Brain pericyte (primary cell): ENCODE data around the gene SV2B.

Experiments
- DNase-seq: peaks from one replicate; pipeline ENCODE4 v3.0.0-alpha.2; 2012; ENCODE audit warnings: low read depth, low spot score

The SV2B gene

DNA sequence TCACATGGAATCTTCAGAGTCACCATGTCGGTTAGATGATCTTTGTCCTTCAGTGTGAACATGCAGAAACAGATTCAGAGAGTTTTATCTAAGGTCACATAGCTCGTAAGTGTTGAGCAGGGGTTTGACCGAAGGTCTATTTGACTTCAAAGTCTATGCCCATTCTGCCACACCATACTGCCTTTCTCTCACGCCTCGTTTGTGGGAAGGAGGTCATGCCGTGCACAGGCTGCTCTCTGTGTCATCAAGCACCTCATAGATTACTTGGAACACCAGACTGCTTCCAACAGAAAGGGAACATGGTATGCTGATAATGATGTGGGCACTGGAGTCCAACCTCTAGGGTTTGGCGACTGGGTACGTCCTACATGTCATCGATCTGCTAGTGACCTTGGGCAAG, 128.8 kb downstream of the SV2B start:
- DNase-seq, result no peak

- no peak for DNase-seq
Measured at GRCh38 chr15:91231703-91232102, 131.6 kb downstream of the SV2B start.

DNA sequence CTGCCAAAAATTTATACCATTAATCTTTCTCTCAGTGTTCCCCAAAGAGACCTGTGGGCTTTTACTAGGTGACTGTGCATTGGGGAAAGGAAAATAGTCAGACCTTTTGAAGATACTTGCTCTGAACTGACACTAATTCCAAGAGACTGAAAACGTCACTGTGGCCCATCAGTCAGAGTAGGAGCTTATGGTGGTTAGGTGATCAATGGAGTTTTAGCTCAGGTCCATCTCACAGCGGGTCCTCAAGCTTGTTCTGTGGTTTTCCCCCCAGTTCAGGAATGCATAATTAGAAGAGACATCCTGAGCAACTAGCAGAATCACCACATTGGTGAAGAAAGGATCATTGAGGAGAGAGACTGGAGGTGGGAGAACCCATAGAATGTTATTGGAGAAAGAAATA, 134.7 kb downstream of the SV2B start:
- DNase-seq, result no peak

DNA sequence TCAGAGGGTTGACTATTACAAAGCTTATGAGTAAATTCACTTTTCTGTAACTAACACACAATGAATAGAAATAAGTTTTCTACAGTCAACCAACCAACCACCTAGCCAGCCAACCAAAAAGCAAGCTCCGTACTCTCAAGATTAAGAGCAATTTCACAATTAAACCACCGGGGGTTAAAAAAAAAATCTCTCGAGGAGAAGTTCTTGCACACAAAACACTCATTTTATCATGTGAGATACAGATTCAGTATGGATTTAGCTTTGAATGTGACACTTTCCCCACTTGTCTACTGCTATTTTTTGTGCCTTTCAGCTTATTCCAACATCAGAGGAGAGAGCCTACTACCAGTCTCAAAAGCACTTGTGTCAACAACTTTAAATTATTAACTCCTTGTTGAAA, 135.3 kb downstream of the SV2B start:
- no peak for DNase-seq

DNA sequence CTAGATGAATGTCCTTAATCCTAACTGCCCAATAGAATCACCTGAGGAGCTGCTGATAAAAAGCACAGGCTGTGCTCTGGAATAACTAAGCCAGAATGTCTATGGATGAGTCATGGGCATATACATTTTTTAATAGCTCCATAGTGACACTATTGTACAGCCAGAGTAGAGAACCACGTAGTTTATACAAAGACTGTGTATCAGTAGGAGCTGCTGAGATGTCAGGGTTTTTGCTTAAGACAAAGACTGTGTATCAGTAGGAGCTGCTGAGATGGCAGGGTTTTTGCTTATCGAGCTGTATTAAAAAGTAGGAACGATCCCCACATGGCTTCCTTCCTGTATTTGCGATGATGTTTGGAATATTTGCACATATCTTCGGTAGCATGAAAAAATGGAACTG, 137.4 kb downstream of the SV2B start:
- DNase-seq, result no peak

DNA sequence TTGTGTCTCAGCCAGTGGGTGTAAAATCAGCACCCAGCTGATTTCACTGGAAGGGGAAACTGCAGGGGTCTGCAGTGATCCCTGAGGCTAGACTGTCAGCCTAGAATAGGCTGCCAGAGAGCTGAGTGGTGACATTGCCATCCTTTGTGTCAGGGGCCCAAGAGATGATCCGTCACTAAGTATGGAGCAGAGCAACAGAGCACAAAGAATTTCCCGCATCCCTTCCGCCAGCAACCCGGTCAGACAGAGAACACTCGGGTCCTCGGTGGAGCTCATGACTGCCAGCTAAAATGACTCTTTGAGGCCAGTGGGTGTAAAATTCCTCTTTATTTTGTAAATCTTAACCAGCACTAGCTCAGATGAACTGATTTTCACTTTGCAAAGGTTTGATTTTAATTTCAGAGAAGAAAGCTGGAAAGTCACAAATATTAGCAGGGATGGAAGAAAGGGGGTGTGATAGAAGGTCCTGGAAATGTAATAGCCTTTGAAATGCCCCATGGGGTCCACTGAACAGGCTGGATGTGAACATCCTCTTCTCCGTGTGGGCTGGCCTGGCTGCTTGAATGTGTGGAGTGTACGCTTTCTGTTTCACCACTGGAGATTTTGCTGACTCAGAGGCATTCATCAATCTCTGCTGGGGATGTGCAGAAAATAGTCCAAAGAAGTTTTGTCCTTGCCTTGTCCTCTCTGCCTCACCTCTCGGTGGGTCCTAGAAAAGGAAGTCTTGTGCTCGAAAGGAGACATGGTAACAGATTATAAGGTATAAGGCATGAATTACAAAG, 138.8 kb downstream of the SV2B start:
- DNase-seq, result no peak

DNA sequence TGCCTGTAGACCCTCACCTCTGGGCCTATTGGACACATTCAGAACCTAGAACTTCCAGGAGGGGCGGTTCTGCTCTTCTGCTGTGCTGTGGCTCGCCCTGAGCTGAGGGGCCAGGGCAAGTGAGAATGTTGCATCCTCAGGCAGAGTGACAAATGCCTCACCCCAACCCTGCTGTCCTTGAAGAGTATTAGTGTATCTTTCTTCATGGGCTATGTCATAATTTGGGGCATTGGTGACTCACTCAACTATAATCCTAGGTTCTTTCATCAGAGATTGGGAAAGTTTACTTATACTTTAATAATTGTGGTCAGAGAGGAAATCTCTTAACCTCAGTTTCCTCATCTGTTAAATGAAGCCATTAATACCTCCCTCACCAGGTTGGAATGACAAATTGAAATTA, 143.8 kb downstream of the SV2B start:
- DNase-seq, result no peak

- no peak for DNase-seq
Measured at GRCh38 chr15:91244919-91245318, 144.9 kb downstream of the SV2B start.

GRCh38 chr15:91246998-91247397, 146.9 kb downstream of the SV2B start:
- no peak for DNase-seq

GRCh38 chr15:91249591-91249990, 149.5 kb downstream of the SV2B start:
- no peak for DNase-seq

- no peak for DNase-seq
Measured at GRCh38 chr15:91252322-91252721, 152.3 kb downstream of the SV2B start.

- no peak for DNase-seq
Measured at GRCh38 chr15:91252756-91253155, 152.7 kb downstream of the SV2B start.

DNA sequence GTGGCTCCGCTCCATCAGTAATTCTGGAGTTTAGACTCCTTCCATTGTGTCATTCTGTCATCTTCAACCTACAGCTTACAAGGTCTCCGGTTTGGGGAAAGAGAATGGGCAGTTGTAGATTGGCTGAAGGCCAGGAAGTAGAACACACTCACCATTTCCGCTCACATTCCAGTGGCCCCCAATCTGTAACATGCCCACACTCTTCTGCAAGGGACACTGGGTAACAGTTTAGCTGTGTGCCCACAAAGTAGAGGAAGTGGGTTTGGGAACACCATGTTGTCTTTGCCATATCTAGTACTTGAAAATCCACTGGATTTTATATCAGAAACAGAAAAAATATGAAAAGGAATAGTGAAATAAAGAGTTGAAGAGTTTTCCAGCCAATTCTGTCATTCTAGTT, 153.5 kb downstream of the SV2B start:
- DNase-seq, result no peak

DNA sequence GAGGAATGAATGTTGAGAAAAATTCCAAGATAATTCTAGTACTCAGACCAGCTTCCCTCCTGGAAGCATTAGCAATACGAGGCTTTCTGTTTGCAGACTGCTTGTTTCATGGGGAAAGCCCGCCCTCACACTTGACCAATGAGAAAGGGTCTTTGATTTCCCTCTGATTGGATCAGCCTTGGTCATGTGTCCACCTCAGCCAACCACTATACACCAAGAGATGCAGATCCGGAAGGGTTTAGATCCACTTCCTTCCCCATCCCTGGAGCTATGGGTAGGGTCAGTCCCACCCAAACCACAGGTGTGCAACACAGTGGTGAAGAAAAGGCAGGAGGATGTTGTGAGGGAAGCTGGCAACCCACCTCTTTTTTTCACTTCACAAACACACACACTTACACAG, 154.7 kb downstream of the SV2B start:
- DNase-seq, result no peak

GRCh38 chr15:91255670-91256192, 155.7 kb downstream of the SV2B start:
- DNase-seq, result no peak

- no peak for DNase-seq
Measured at GRCh38 chr15:91257746-91258414, 157.8 kb downstream of the SV2B start.

GRCh38 chr15:91258415-91258759, 158.3 kb downstream of the SV2B start:
- DNase-seq, result no peak

GRCh38 chr15:91259077-91259476, 159.0 kb downstream of the SV2B start:
- DNase-seq, result no peak

- no peak for DNase-seq
Measured at GRCh38 chr15:91261345-91261744, 161.3 kb downstream of the SV2B start.

- no peak for DNase-seq
Measured at GRCh38 chr15:91263632-91264531, 163.8 kb downstream of the SV2B start.

- DNase-seq, result no peak
Measured at GRCh38 chr15:91264651-91265351, 164.7 kb downstream of the SV2B start.
